Globus pallidus (tissue), 1 donor: ENCODE results near the gene UBASH3B.
"Not testable (repeated sequence)": the region's sequence is repeated elsewhere in the genome, so short reads cannot be mapped to it uniquely, and the experiment has no call there.

Source experiments
- DNase-seq: peaks from one replicate; pipeline ENCODE4 v3.0.0-alpha.2; 2015; ENCODE audit warnings: low spot score

The UBASH3B gene

GRCh38 chr11:122812638-122813037, 157.1 kb downstream of the UBASH3B start:
- DNase-seq, result no peak

GRCh38 chr11:122813176-122813893, 157.8 kb downstream of the UBASH3B start:
- no peak for DNase-seq

- DNase-seq, result no peak
These were observed 158.4 kb downstream of the UBASH3B start for GRCh38 chr11:122813894-122814270.

GRCh38 chr11:122814401-122814800, 158.9 kb downstream of the UBASH3B start:
- DNase-seq, result no peak

- no peak for DNase-seq
These were observed 160.4 kb downstream of the UBASH3B start for GRCh38 chr11:122815900-122816299.

- DNase-seq, result peak; percentile 24
These were observed 161.4 kb downstream of the UBASH3B start for GRCh38 chr11:122816761-122817520.

GRCh38 chr11:122820158-122820557, 164.6 kb downstream of the UBASH3B start:
- DNase-seq, result no peak

GRCh38 chr11:122821169-122821568, 165.6 kb downstream of the UBASH3B start:
- DNase-seq, result no peak

- no peak for DNase-seq
These were observed 166.7 kb downstream of the UBASH3B start for GRCh38 chr11:122822241-122822640.

- no peak for DNase-seq
These were observed 168.0 kb downstream of the UBASH3B start for GRCh38 chr11:122823564-122823963.

GRCh38 chr11:122829371-122829770, 173.8 kb downstream of the UBASH3B start:
- DNase-seq, result not testable (repeated sequence)

- DNase-seq, result not testable (repeated sequence)
These were observed 176.8 kb downstream of the UBASH3B start for GRCh38 chr11:122832297-122832696.

GRCh38 chr11:122832721-122833470, 177.4 kb downstream of the UBASH3B start:
- no peak for DNase-seq

- DNase-seq, result no peak
These were observed 178.4 kb downstream of the UBASH3B start for GRCh38 chr11:122833846-122834464.

GRCh38 chr11:122836916-122837315, 181.4 kb downstream of the UBASH3B start:
- DNase-seq, result no peak

- no peak for DNase-seq
These were observed 182.2 kb downstream of the UBASH3B start for GRCh38 chr11:122837528-122838346.

- no peak for DNase-seq
These were observed 188.0 kb downstream of the UBASH3B start for GRCh38 chr11:122843281-122844141.

- DNase-seq, result no peak
These were observed 191.9 kb downstream of the UBASH3B start for GRCh38 chr11:122847466-122847865.

GRCh38 chr11:122848186-122848585, 192.7 kb downstream of the UBASH3B start:
- DNase-seq, result no peak

GRCh38 chr11:122850076-122850631, 194.6 kb downstream of the UBASH3B start:
- no peak for DNase-seq
